ENCODE data around the gene INPP5E.

INPP5E gene

GRCh38 chr9:136448655-136449054 is 9.0 kb upstream of the INPP5E start:
- peak in 3 of 58 donors; percentile 6 to 30 (median 26) for DNase-seq

- no peak for DNase-seq
Observed at GRCh38 chr9:136447173-136447778, 7.6 kb upstream of the INPP5E start.

- no peak for DNase-seq
Observed at GRCh38 chr9:136445799-136446198, 6.2 kb upstream of the INPP5E start.

- no peak for DNase-seq
Observed at GRCh38 chr9:136444102-136444501, 4.5 kb upstream of the INPP5E start.

GRCh38 chr9:136443687-136444086 is 4.0 kb upstream of the INPP5E start:
- no peak for DNase-seq

- no peak for DNase-seq
Observed at GRCh38 chr9:136443087-136443486, 3.4 kb upstream of the INPP5E start.

GRCh38 chr9:136442265-136442664 is 2.6 kb upstream of the INPP5E start:
- no peak for DNase-seq

GRCh38 chr9:136441681-136442245 is 2.1 kb upstream of the INPP5E start:
- DNase-seq: peak in 1 of 58 donors; percentile 32

GRCh38 chr9:136441191-136441680 is 1.6 kb upstream of the INPP5E start:
- DNase-seq: no peak

GRCh38 chr9:136438548-136439480 is 831 bp downstream of the INPP5E start:
- DNase-seq: peak in 1 of 58 donors; percentile 22

GRCh38 chr9:136437839-136438547 is 1.7 kb downstream of the INPP5E start:
- DNase-seq: peak in 1 of 58 donors; percentile 17

GRCh38 chr9:136437430-136437829 is 2.2 kb downstream of the INPP5E start:
- no peak for DNase-seq

GRCh38 chr9:136436055-136436634 is 3.5 kb downstream of the INPP5E start:
- DNase-seq: no peak

- DNase-seq: no peak
Observed at GRCh38 chr9:136434580-136435169, 5.0 kb downstream of the INPP5E start.

GRCh38 chr9:136433849-136434579 is 5.6 kb downstream of the INPP5E start:
- DNase-seq: no peak

- no peak for DNase-seq
Observed at GRCh38 chr9:136433043-136433715, 6.5 kb downstream of the INPP5E start.

- no peak for DNase-seq
Observed at GRCh38 chr9:136432591-136432990, 7.1 kb downstream of the INPP5E start.

- DNase-seq: no peak
Observed at GRCh38 chr9:136431782-136432350, 7.8 kb downstream of the INPP5E start.

All from anterior cingulate cortex (tissue), 58 donors.